IPS-18c (cell line): ENCODE data around the gene HES4.
"Not testable (repeated sequence)": the region's sequence is repeated elsewhere in the genome, so short reads cannot be mapped to it uniquely, and the experiment has no call there.

Experiments used
- H3K4me3 ChIP-seq: 2 replicates; pipeline ENCODE4 v1.7.0; 2013; ENCODE audit warnings: low read depth, mild to moderate bottlenecking, low read length, moderate library complexity; ENCODE audit not compliant: insufficient read depth
- H3K9me3 ChIP-seq: one replicate; pipeline ENCODE4 v1.6.1; 2013; ENCODE audit warnings: mild to moderate bottlenecking, low read length, moderate library complexity; ENCODE audit not compliant: control insufficient read depth, insufficient read depth

Gene HES4

GRCh38 chr1:1022302-1023009 is 22.6 kb upstream of the HES4 start:
- Histone ChIP-seq H3K4me3 (no peak overlapping the region), H3K9me3 (no peaks in the 10 kb centered on the region)

GRCh38 chr1:1021920-1022259 is 22.0 kb upstream of the HES4 start:
- H3K4me3 ChIP-seq, result no peak overlapping the region

GRCh38 chr1:1021010-1021919 is 21.4 kb upstream of the HES4 start:
- Histone ChIP-seq H3K4me3 (peak overlapping the region; percentile 73), H3K9me3 (no peaks in the 10 kb centered on the region)

More at GRCh38 chr1:1021920-1022259, 22.0 kb upstream of the HES4 start:
- H3K9me3 ChIP-seq, result no peaks in the 10 kb centered on the region

- Histone ChIP-seq H3K9me3 (no peaks in the 10 kb centered on the region), H3K4me3 (peak overlapping the region; percentile 73)
Observed at GRCh38 chr1:1020415-1021009, 20.6 kb upstream of the HES4 start.

GRCh38 chr1:1020000-1020404 is 20.1 kb upstream of the HES4 start, which contains the start of gene AGRN:
Gene AGRN, plus strand, starts transcription at chr1:1020120. Its CDS starts 53 bp downstream, at chr1:1020173.
- Histone ChIP-seq H3K9me3 (no peaks in the 10 kb centered on the region), H3K4me3 (peak within 1 kb of the TSS; percentile 73)

- no peaks in the 10 kb centered on the region for H3K9me3 ChIP-seq
- no peak overlapping the region for H3K4me3 ChIP-seq
Observed at GRCh38 chr1:1019122-1019999, 19.5 kb upstream of the HES4 start.

- not testable (repeated sequence) for H3K9me3 ChIP-seq, H3K4me3 ChIP-seq
Observed at GRCh38 chr1:1018321-1018685, 18.4 kb upstream of the HES4 start.

- not testable (repeated sequence) for H3K4me3 ChIP-seq, H3K9me3 ChIP-seq
Observed at GRCh38 chr1:1017397-1018320, 17.8 kb upstream of the HES4 start.

GRCh38 chr1:1014799-1015681 is 15.1 kb upstream of the HES4 start:
- Histone ChIP-seq H3K9me3 (no peaks in the 10 kb centered on the region), H3K4me3 (no peak overlapping the region)

- H3K4me3 ChIP-seq, result peak overlapping the region; percentile 65
- H3K9me3 ChIP-seq, result no peaks in the 10 kb centered on the region
Observed at GRCh38 chr1:1013922-1014648, 14.2 kb upstream of the HES4 start.

GRCh38 chr1:1013105-1013921 is 13.4 kb upstream of the HES4 start, which contains the start of gene ISG15:
Gene ISG15, plus strand, starts transcription at chr1:1013497. Its CDS starts 77 bp downstream, at chr1:1013574.
- H3K9me3 ChIP-seq, result no peaks in the 10 kb centered on the region
- peak within 1 kb of the TSS; percentile 65 for H3K4me3 ChIP-seq

- not testable (repeated sequence) for H3K9me3 ChIP-seq
Observed at GRCh38 chr1:1012736-1013104, 12.8 kb upstream of the HES4 start.

GRCh38 chr1:1011396-1011949 is 11.6 kb upstream of the HES4 start:
- no peak overlapping the region for H3K4me3 ChIP-seq
- no peaks in the 10 kb centered on the region for H3K9me3 ChIP-seq

More at GRCh38 chr1:1012736-1013104, 12.8 kb upstream of the HES4 start:
- peak overlapping the region; percentile 47; the same call in 1 of the 2 replicates for H3K4me3 ChIP-seq

- not testable (repeated sequence) for H3K4me3 ChIP-seq, H3K9me3 ChIP-seq
Observed at GRCh38 chr1:1010131-1010530, 10.2 kb upstream of the HES4 start.
